ENCODE measurements around the gene AGAP1.

AGAP1 gene

GRCh38 chr2:235626658-235627057 is 132.8 kb downstream of the AGAP1 start:
- in situ Hi-C loops (cut with MboI; ENCODE audit: low sequenced_read_pairs) = no loop called here

- in situ Hi-C loops (cut with MboI; ENCODE audit: low sequenced_read_pairs) = no loop called here
These were observed 133.8 kb downstream of the AGAP1 start for GRCh38 chr2:235627682-235628081.

GRCh38 chr2:235630718-235631296 is 137.0 kb downstream of the AGAP1 start:
- in situ Hi-C loops (cut with MboI; ENCODE audit: low sequenced_read_pairs) = no loop called here

- in situ Hi-C loops (cut with MboI; ENCODE audit: low sequenced_read_pairs) = no loop called here
These were observed 140.8 kb downstream of the AGAP1 start for GRCh38 chr2:235634435-235635158.

GRCh38 chr2:235636546-235636945 is 142.7 kb downstream of the AGAP1 start:
- in situ Hi-C loops (cut with MboI; ENCODE audit: low sequenced_read_pairs) = no loop called here

- in situ Hi-C loops (cut with MboI; ENCODE audit: low sequenced_read_pairs) = no loop called here
These were observed 144.1 kb downstream of the AGAP1 start for GRCh38 chr2:235637896-235638295.

GRCh38 chr2:235638541-235639427 is 144.9 kb downstream of the AGAP1 start:
- in situ Hi-C loops (cut with MboI; ENCODE audit: low sequenced_read_pairs) = no loop called here

- in situ Hi-C loops (cut with MboI; ENCODE audit: low sequenced_read_pairs) = no loop called here
These were observed 145.6 kb downstream of the AGAP1 start for GRCh38 chr2:235639428-235639773.

- in situ Hi-C loops (cut with MboI; ENCODE audit: low sequenced_read_pairs) = no loop called here
These were observed 146.0 kb downstream of the AGAP1 start for GRCh38 chr2:235639885-235640284.

- in situ Hi-C loops (cut with MboI; ENCODE audit: low sequenced_read_pairs) = no loop called here
These were observed 146.5 kb downstream of the AGAP1 start for GRCh38 chr2:235640377-235640776.

- in situ Hi-C loops (cut with MboI; ENCODE audit: low sequenced_read_pairs) = no loop called here
These were observed 147.3 kb downstream of the AGAP1 start for GRCh38 chr2:235640926-235641723.

GRCh38 chr2:235641956-235642355 is 148.1 kb downstream of the AGAP1 start:
- in situ Hi-C loops (cut with MboI; ENCODE audit: low sequenced_read_pairs) = no loop called here

- in situ Hi-C loops (cut with MboI; ENCODE audit: low sequenced_read_pairs) = no loop called here
These were observed 148.7 kb downstream of the AGAP1 start for GRCh38 chr2:235642446-235643098.

GRCh38 chr2:235643680-235644511 is 150.1 kb downstream of the AGAP1 start:
- in situ Hi-C loops (cut with MboI; ENCODE audit: low sequenced_read_pairs) = no loop called here

- in situ Hi-C loops (cut with MboI; ENCODE audit: low sequenced_read_pairs) = no loop called here
These were observed 153.4 kb downstream of the AGAP1 start for GRCh38 chr2:235647264-235647663.

GRCh38 chr2:235647877-235648276 is 154.0 kb downstream of the AGAP1 start:
- in situ Hi-C loops (cut with MboI; ENCODE audit: low sequenced_read_pairs) = no loop called here

GRCh38 chr2:235649418-235649817 is 155.6 kb downstream of the AGAP1 start:
- in situ Hi-C loops (cut with MboI; ENCODE audit: low sequenced_read_pairs) = no loop called here

- in situ Hi-C loops (cut with MboI; ENCODE audit: low sequenced_read_pairs) = no loop called here
These were observed 157.8 kb downstream of the AGAP1 start for GRCh38 chr2:235651643-235652042.

- in situ Hi-C loops (cut with MboI; ENCODE audit: low sequenced_read_pairs) = no loop called here
These were observed 160.4 kb downstream of the AGAP1 start for GRCh38 chr2:235654103-235654813.
